HG02970 (cell line): ENCODE results near the gene CD164.
"Not testable (repeated sequence)": the region's sequence is repeated elsewhere in the genome, so short reads cannot be mapped to it uniquely, and the experiment has no call there.

ENCODE experiments used
- ATAC-seq: cut with Tn5 transposase; IDR thresholded peaks from one replicate; pipeline ENCODE4 v1.9.1; 2021; ENCODE audit warnings: mild to moderate bottlenecking, moderate library complexity, moderate number of reproducible peaks; ENCODE audit not compliant: unreplicated experiment, low FRiP score

Gene CD164

DNA sequence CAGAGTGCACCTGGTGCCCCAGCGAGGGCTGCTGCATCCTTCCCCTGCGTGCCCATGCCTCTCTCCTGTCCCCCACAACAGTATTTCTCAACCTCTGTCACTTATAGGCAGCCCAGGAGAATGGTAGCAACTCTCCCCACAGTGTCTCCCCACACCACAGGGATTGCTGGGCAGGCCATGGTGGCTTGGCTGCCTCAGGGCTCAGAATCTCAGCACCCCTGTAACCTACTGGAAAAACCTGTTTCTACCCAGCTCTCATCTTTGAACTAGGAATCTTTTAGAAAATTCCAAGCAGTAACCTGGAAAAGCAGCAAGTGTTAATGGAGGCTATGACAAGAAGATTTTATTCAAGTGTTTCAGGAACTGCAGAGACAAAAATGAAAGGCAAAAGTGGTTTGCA is 38.0 kb downstream of the CD164 start:
- ATAC-seq, result no peak

DNA sequence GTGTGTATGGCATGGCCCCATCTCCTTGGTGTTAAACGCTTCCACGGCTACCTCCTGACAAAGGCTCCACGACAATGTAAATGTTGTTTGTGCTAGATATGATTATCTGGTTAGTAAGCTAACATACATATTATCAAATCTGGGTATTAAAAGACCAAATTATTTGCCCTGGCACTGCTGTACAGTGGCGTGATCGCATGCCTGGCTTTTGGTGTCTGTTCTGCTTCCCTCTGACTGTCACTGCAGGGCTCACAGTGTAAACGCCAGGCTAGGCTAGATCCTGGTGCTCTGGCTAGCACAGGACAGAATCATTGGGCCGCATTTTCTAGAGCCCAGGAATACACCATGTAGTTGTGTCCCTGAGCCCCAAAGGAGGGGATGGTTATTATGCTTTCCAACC is 38.7 kb downstream of the CD164 start:
- ATAC-seq, result no peak

DNA sequence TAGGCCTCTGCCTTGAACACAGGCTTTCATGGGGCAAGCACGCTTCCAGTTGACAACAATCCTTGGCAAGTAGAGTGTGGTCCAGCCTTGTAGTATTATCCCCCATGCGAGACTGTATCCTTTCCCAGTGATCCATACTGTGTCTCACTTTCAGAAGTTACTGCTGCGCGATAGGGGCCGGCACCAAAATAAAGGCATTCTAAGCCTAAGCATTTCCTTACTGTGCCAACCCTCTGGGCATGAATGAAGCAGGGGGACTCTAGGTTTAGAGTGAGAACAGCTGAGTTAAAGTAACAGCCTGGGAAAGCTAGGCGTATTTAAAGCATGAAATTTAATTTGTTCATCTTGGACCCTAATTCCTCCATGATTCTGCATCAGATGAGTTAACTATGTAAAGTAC is 39.4 kb downstream of the CD164 start:
- no peak for ATAC-seq

DNA sequence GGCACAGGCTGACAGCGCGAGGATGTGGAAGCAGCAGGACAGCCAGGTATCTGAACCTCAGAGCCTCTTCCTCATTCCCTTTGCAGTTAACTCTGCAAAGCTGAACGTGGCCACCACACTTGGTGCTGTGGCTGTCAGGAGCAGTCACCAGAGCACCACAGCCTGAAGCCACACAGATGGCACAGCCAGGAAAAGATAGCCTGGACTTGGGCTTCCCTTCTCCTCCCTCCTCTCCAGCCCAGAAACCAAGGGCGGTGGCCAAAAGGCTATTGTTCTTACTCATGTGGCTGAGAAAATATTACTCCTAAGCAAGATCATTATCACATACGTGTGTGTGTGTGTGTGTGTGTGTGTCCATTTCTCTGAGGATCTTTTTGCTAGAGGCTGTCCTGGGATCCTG is 39.8 kb downstream of the CD164 start:
- no peak for ATAC-seq

DNA sequence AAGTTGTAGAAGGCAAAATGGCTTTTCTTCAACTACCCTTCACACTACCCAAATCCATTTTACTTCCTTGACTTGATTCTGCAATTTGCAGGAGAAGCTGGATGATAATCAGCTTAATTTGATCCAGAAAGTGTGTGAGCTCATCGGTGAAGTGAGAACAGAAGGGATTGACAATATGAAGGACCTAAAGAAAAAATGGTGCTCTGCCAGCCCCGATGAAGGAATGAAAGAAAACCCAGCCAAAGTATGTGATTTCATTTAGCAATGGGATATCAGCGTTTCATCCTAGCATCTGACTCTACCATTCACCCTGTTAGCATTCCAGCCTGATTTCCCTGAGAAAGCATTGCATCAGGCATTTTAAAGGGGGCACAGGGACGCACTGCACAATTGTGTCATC is 41.5 kb downstream of the CD164 start:
- no peak for ATAC-seq

DNA sequence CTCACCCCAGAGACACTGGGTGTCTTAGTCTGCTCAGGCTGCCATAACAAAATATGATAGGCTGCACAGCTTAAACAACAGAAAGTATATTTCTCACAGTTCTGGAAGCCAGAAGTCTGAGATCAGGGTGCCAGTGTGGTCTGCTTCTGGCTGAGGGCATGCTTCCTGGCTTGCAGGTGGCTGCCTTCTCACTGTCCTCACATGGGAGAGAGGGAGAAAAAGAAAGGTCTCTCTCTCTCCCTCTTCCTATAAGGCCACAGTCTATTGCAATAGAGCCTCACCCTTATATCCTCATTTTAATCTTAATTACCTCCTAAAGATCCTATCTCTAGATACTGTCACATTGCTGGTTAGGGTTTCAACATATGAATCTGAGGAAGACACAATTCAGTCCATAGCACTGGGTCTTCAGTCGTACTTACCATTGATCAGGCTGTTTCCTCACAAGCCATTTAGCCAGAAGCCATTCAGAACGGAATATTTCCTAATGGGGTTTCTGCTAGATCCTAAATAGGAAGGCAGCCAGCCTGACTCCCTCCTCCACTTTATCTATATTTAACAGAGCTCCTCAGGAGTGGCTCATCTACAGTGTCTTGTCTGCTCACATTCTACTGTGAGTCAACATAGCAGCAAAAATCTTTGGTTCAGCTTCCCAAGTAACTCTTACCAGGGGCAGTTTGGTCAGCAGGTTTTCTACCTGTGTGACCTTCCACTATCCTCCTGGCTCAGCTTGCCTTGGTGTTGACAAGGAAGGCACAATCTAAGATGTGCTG is 42.2 kb downstream of the CD164 start:
- no peak for ATAC-seq

DNA sequence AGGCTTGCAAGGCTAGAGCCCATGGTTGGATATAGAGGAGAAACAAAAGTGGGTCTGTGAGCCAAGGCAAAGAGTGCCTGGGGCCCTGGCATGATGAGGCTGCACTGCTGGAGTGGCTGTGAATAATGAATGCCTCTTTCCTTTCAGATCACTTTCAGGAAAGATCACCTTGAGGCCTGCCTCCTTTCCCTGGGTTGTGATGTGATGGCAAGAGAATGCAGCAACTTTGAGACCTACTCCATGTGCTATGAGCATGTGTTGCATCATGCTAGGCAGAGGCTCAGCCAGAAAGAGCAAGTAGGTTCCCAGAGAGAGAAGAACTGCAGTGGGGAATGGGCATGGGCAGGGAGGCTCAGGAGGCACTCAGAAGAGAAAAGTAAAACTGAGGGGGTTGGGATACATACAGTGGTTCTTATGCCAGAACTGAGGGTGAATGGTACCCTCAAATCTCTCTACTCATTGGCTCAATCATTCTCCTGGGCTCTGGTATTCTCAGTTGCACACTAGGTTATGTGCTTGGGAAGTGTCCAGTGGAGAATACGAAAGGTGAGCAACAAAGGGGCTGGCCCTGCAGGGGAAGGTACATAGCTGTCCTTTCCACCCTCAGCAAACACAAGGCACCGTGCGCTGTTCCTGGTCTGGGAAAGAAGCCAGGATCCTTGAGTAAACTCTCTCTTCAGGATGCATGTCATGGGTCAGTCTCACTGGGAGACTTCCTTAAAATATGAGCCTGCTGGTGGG is 45.9 kb downstream of the CD164 start:
- no peak for ATAC-seq

DNA sequence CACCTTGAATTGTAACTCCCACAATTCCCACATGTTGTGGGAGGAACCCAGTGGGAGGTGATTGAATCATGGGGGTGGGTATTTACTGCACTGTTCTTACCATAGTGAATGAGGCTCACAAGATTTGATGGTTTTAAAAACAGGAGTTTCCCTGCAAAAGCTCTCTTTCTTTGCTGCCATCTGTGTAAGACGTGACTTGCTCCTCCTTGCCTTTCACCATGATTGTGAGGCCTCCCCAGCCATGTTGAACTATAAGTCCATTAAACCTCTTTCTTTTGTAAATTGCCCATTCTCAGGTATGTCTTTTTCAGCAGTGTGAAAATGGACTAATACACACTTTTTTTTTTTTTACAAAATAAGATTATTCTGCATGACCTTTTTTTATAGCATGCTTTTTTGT is 48.4 kb downstream of the CD164 start:
- ATAC-seq, result not testable (repeated sequence)

DNA sequence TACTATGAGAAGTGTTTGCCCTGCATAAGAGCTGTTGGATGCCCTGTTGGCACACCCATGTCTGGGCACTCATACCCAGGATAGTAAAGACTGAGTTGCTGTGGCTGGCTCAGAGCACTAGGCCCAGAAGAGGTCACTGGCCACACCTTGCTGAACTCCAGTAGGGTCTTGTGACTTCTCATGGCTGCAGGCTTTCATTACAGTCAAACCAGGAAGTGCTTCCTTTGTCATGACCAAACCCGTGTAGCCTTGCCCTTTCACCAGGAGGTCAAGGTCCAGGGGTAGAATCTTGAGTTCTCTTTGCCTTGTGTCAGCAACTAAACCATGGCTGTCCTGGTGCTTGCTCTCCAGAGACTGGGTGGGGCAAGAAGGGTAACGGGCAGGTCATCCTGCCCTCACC is 49.5 kb downstream of the CD164 start:
- ATAC-seq, result no peak

DNA sequence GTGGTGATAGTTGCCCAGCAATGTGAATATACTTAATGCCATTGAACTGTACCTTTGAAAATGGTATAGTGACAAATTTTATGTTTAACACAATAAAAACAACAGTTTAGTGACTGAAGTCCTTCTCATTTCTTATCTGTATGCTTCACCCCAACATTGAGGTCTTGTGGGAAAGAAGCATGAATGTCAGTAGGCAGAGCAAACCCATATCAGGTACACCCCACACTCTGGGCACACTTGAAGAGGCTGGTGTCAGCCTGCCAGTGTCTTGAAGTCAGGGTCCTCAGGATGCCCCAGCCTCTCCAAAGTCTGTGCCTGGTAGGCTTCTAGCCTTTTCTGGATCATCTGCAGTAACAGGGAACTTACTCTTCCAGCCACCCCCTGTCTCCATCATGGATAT is 51.2 kb downstream of the CD164 start:
- ATAC-seq, result no peak

DNA sequence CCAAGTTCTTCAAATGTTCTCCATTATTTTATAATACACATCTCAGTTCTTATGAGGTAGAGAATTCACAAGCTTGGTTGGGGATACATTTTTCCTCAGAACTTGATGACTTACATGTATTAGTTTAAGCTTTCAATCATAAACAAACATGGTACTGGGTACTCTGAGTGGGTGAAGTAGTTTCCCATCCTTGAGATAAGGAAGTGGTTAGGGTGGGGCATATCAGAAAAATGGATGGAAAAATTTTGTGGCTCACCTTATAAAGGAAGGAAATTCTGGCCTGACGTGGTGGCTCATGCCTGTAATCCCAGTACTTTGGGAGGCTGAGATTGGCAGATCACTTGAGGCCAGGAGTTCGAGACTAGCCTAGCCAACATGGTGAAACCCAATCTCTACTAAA is 52.0 kb downstream of the CD164 start:
- ATAC-seq, result no peak

DNA sequence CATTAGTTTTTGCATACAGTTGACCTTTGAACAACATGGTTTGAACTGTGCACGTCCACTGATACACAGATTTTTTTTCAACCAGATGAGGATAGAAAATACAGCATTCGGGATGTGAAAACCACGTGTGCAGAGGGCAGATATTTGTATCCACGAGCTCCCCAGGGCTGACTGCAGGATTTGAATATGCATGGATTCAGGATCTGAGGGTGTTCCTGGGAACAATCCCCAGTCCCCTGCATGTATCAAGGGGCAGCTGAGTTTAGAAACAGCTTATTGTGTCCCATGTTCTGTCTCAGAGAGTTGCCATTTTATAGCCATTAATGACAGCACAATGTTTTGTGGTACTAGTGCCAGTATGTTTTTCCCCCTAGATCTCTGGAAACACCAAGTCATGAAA is 53.6 kb downstream of the CD164 start:
- no peak for ATAC-seq

DNA sequence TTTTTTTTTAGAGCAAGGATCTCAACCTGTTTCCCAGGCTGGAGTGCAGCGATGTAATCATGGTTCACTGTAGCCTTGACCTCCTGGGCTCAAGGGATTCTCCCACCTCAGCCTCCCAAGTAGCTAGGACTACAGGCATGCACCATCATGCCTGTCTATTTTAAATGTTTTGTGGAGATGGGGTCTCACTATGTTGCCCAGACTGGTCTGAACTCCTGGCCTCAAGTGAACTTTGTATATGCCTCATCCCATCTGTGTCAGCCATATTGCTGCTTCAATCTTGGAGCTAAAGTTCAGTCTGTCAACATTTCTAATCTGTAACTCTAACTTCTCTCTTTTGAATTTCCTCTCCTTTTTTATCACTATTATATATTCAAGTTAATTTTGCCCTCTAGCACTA is 54.3 kb downstream of the CD164 start:
- no peak for ATAC-seq

DNA sequence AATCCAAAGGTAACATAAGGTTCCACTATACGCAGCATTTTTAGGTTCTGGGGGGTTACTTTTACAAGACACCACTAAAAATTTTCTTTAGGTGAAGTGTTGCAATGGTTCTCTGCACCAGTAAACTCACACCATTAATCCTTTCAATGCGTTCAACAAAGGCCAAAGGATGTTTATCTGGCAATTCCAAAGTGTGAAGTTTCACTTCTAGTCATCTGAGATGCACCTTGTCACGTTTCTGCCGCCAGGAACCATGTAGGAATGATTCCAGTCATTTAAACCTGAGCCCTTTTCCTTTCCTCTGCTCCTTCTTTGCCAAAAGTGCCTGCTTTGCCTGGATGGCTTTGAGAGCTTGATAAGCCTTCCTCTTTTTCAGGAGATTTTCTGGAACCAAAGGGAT is 54.8 kb downstream of the CD164 start:
- ATAC-seq, result no peak

DNA sequence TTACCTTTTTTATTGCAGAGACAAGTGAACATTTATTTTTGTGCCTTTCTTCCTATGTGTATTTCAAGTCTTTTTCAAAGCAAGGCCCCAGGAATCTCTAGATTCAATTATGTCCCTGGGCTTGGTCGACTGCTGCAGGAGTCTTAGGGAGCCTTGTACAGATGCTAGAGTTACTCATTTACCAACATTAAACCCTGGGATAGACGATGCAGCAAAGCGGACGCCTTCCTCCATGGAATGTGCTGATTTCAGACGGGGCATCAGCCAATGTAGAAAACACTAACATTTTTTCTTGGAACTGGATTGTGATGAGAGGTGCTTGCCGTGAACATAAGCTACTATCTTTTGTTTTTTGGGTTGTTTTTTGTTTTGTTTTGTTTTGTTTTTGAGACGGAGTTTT is 55.9 kb downstream of the CD164 start:
- ATAC-seq, result no peak

DNA sequence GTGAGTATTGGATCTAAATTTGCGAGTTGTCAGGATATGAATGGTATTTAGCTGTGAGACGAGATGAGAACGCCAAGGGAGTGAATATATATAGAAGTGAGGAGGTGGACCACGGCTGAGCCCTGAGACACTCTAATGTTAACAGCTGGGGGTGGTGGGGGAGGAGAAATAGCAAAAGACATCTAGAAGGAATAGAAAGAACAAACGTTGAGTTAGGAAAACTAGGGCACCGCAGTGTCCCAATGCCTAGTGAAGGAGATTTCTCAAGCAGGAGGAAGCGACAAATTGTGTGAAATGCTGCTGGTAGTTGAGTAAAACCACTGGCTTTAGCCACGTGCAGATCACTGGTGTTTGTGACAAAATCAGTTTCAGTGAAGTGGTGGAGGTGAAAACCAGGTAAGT is 56.9 kb downstream of the CD164 start:
- no peak for ATAC-seq

DNA sequence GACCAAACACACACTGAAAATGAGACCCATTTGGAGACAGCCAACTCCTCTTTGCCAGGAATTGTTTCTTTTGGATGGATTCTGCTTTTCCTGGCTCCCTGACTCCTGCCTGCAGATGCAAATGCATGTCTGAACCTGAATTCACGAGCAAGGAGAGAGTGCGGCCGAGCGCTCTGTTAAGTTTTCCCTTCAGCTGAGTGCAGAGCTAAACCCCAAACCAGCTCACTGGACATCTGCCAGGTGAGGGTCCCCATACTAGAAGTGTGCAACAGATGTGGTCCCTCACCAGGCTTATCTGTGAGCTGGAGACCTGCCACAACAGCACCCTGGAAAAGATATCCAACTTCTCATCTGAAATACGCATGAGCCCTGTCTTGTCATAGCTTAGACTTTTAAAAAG is 59.0 kb downstream of the CD164 start:
- ATAC-seq, result no peak

DNA sequence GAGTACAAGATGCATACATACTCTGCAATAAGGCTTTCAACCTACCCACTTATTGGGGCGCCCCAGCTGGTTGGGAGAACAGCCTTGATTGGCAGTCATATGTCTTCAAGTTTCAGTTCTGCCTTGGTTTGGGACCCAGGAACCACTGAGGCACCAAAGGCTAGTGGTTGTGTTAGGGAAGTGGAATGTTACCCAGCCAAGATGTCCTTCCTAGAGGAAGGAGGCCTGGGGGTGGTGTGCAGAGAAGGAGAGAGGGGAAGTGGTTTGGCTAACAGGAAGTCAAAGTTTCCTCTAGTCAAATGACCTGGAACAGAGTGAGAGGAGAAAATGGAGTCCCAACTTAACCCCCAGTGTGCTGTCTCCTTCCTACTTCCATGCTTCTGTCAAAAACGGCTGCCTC is 59.4 kb downstream of the CD164 start:
- ATAC-seq, result no peak

DNA sequence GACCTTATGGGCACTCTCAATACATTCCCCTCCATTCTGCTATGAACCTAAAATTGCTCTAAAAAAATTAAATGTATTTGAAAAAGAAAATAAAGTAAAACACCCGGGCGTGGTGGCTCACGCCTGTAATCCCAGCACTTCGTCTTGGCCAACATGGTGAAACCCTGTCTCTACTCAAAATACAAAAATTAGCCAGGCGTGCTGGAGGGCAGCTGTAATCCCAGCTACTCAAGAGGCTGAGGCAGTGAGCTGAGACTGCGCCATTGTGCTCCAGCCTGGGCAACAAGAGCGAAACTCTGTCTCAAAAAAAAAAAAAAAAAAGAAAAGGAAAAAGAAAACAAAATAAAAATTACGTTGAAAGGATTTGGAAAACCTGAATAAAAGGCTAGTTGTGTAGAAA is 60.5 kb downstream of the CD164 start:
- no peak for ATAC-seq

DNA sequence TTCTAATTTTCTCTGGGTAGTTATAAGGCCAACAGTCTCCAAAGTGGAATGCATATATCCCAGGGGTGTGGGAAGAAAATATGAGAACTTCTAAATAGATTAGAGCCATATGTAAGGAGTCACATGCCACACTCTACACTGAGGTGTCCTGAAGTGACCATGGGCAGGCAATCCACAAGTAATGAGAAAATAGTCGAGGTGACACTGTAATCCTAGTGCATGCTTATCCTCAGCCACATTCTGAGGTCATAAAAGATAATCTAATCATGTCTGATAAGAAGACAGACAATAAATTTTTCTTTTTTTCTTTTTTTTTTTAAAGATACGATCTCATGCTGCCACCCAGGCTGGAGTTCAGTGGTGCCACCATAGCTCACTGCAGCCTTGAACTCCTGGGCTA is 62.2 kb downstream of the CD164 start:
- no peak for ATAC-seq

DNA sequence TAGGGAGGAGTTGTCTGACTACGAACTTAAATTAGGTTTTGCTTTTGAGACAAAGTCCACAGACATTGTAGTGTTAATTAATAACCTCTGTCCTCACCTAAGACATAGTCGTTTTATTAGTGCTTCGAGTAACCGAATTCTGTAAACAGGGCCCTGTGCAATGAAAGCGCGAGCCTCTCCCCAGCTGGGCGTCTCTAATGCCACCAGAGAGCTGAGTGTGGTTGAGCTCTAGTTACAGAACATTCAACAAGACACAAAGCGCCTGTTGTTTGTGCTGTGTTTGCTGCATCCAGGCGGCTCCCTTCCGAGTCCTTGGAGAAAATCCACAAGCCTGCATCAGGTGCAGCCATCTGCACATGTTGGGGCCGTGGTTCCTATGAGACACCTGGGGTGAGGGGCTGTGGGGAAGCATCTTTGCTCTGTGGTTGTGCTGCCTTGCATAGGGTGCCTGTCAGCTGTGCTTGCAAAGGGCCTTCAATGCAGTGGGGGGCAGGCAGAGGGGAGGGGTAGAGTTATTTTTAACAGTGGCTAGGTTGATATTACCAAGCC is 63.9 kb downstream of the CD164 start:
- ATAC-seq, result no peak

DNA sequence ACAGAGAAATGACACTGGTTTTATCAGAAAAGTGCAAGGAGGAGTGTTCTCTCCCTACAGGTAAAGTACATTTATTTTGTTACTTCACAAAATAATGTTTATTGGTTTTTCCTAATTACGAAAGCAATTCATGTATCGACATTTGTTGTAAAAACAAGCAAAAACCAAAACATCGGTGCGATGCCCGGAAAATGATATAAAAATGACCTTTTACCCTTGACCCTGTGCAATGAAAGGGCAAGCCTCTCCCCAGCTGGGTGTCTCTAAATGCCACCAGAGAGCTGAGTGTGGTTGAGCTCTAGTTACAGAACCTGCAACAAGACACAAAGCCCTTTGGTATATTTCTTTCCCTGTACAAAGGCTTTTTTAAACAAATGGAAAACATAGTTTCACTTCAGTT is 65.4 kb downstream of the CD164 start:
- no peak for ATAC-seq
